ENCODE measurements around the gene ANO6. TPM values are rescaled to one million over a fixed set of nuclear protein-coding genes. Genes with fewer than 3 reads are reported as not detected.

The ANO6 gene
- total RNA-seq, 1 donor from 2014 or later, result 57.6 TPM

GRCh38 chr12:45406988-45407850 is 191.3 kb downstream of the ANO6 start:
- no peak overlapping the region for H3K4me3 ChIP-seq (ENCODE audit: low read depth, low read length)
- DNase-seq (ENCODE audit: low read depth), result no peak
- TF ChIP-seq, protein P1, sequence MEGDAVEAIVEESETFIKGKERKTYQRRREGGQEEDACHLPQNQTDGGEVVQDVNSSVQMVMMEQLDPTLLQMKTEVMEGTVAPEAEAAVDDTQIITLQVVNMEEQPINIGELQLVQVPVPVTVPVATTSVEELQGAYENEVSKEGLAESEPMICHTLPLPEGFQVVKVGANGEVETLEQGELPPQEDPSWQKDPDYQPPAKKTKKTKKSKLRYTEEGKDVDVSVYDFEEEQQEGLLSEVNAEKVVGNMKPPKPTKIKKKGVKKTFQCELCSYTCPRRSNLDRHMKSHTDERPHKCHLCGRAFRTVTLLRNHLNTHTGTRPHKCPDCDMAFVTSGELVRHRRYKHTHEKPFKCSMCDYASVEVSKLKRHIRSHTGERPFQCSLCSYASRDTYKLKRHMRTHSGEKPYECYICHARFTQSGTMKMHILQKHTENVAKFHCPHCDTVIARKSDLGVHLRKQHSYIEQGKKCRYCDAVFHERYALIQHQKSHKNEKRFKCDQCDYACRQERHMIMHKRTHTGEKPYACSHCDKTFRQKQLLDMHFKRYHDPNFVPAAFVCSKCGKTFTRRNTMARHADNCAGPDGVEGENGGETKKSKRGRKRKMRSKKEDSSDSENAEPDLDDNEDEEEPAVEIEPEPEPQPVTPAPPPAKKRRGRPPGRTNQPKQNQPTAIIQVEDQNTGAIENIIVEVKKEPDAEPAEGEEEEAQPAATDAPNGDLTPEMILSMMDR (conservative IDR thresholded peaks at IDR 0.05; ENCODE audit: low read depth, low read length), result no peak

GRCh38 chr12:45407981-45408728 is 192.3 kb downstream of the ANO6 start:
- H3K4me3 ChIP-seq (ENCODE audit: low read depth, low read length), result no peak overlapping the region
- no peak for DNase-seq (ENCODE audit: low read depth)
- TF ChIP-seq, protein P1 (conservative IDR thresholded peaks at IDR 0.05; ENCODE audit: low read depth, low read length), result no peak

GRCh38 chr12:45408729-45409114 is 192.8 kb downstream of the ANO6 start:
- no peak for DNase-seq (ENCODE audit: low read depth)
- TF ChIP-seq, protein P1 (conservative IDR thresholded peaks at IDR 0.05; ENCODE audit: low read depth, low read length), result no peak
- H3K4me3 ChIP-seq (ENCODE audit: low read depth, low read length), result no peak overlapping the region

DNA sequence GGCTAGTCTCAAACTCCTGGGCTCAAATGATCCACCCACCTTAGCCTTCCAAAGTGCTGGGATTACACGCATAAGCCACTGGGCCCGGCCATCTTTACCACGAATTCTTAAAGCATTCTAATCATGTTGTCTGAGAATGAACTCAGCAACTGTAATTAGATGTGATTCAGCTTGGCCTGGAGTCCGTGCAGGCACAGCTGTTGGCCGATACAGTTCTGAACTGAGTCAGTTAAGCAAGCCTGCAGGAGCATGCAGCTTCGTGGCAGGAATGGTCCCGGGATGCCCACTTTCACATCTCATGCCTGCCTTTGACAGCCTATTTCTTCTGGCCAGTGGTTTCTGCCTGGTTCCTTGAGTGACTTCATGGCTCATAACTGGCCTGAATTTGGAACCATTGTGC is 194.1 kb downstream of the ANO6 start:
- no peak overlapping the region for H3K4me3 ChIP-seq (ENCODE audit: low read depth, low read length)
- DNase-seq (ENCODE audit: low read depth), result no peak
- TF ChIP-seq, protein P1 (conservative IDR thresholded peaks at IDR 0.05; ENCODE audit: low read depth, low read length), result no peak

DNA sequence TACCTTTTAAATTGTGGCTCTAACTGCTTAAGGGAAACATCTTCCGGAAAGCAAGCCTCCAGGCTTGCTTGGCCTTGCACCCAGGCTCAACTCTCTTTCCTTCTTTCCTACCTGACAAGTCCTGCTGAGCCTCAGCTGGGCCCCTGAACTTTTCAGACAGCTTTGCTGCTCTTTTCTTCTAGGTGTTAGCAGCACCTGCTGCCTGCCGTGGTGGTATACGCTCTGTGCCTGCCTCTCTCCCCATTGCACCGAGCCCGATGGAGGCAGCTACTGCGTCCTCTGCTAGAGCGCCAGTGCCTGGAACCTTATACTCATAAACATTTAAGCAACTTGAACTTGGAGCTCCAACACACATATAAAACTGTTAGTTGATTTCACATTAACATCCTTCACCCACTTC is 195.7 kb downstream of the ANO6 start:
- no peak overlapping the region for H3K4me3 ChIP-seq (ENCODE audit: low read depth, low read length)
- TF ChIP-seq, protein P1 (conservative IDR thresholded peaks at IDR 0.05; ENCODE audit: low read depth, low read length), result no peak
- DNase-seq (ENCODE audit: low read depth), result no peak

GRCh38 chr12:45415393-45415817 is 199.5 kb downstream of the ANO6 start:
- TF ChIP-seq, protein P1 (conservative IDR thresholded peaks at IDR 0.05; ENCODE audit: low read depth, low read length), result no peak
- peak; percentile 99 for DNase-seq (ENCODE audit: low read depth)
- H3K4me3 ChIP-seq (ENCODE audit: low read depth, low read length), result no peak overlapping the region
